Cardiac muscle cell (in vitro differentiated cells and primary cell): ENCODE data around the gene PTTG1IP. TPM values are rescaled to one million over a fixed set of nuclear protein-coding genes. Genes with fewer than 3 reads are reported as not detected.

Source experiments
- DNase-seq, 2 donors: peaks; one replicate each; pipeline versions ENCODE4 v3.0.0 to v3.0.0-alpha.2; 2010 to 2017; ENCODE audit warnings: low read depth in 1 of 2, low spot score in 1 of 2
- H3K27ac ChIP-seq: fragments of 200-600 bp; sonication (generic); 2 replicates; pipeline ENCODE4 v1.5.1; 2016
- H3K27me3 ChIP-seq: fragments of 200-600 bp; sonication (generic); 2 replicates; pipeline ENCODE4 v1.6.0; 2016; ENCODE audit warnings: control low read depth
- H3K36me3 ChIP-seq: fragments of 200-600 bp; sonication (generic); 2 replicates; pipeline ENCODE4 v1.5.1; 2016; ENCODE audit warnings: control low read depth
- H3K4me1 ChIP-seq: fragments of 200-600 bp; sonication (generic); 2 replicates; pipeline ENCODE4 v1.8.1; 2017; ENCODE audit warnings: low read depth, mild to moderate bottlenecking, mixed run types
- H3K4me3 ChIP-seq: fragments of 200-600 bp; sonication (generic); 2 replicates; pipeline ENCODE4 v1.5.1; 2016; ENCODE audit warnings: mild to moderate bottlenecking
- H3K9me3 ChIP-seq: fragments of 200-600 bp; sonication (generic); 2 replicates; pipeline ENCODE4 v1.5.1; 2017; ENCODE audit warnings: low read depth, mild to moderate bottlenecking, control low read depth
- polyA plus RNA-seq: library from polyadenylated mRNA; unstranded; fragments of >200 nt; fragmentation: Nextera tagmentation; extraction: Ambion mirVana; gene quantifications from 2 replicates; pipeline ENCODE4 v1.2.1, GENCODE V29; 2016
- total RNA-seq: library from RNA; depleted of rRNA; stranded (reverse); fragments of >200 nt; gene quantifications from 2 replicates; pipeline ENCODE4 v1.2.3, GENCODE V29; 2016
- TF ChIP-seq, protein P1 (sequence below): IDR thresholded peaks from 2 replicates; pipeline ENCODE4 v1.5.1; 2012; ENCODE audit warnings: low read depth, mild to moderate bottlenecking, low read length

PTTG1IP gene
- total and polyA plus RNA-seq, 2 experiments from 2014 or later: 204 to 253 TPM

DNA sequence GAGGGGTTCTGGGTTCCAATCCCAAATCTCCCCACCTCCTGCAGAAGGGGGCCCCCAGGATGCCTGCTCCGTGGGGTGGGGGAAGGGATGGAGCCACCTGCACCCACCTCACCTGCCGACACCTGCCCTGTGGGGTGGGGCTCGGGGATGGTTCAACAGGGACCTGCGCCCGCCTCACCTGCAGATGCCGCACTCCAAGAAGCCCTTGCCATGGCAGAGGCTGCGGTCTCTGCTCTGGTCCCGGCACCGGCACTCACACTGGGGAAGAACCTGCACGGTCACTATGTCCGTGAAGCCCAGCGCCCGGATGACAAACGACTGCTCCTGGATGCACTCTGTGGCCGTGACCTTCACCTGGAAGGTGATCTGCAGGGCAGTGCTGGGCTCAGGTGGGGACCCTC, 18.1 kb upstream of the PTTG1IP start:
- TF ChIP-seq, protein P1, sequence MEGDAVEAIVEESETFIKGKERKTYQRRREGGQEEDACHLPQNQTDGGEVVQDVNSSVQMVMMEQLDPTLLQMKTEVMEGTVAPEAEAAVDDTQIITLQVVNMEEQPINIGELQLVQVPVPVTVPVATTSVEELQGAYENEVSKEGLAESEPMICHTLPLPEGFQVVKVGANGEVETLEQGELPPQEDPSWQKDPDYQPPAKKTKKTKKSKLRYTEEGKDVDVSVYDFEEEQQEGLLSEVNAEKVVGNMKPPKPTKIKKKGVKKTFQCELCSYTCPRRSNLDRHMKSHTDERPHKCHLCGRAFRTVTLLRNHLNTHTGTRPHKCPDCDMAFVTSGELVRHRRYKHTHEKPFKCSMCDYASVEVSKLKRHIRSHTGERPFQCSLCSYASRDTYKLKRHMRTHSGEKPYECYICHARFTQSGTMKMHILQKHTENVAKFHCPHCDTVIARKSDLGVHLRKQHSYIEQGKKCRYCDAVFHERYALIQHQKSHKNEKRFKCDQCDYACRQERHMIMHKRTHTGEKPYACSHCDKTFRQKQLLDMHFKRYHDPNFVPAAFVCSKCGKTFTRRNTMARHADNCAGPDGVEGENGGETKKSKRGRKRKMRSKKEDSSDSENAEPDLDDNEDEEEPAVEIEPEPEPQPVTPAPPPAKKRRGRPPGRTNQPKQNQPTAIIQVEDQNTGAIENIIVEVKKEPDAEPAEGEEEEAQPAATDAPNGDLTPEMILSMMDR: no peak
- Histone ChIP-seq H3K4me3 (no peak overlapping the region), H3K4me1 (no peaks in the 10 kb centered on the region), H3K27ac (no peak overlapping the region), H3K27me3 (no peaks in the 10 kb centered on the region), H3K36me3 (no peaks in the 10 kb centered on the region), H3K9me3 (no peaks in the 10 kb centered on the region)
- no peak for DNase-seq

DNA sequence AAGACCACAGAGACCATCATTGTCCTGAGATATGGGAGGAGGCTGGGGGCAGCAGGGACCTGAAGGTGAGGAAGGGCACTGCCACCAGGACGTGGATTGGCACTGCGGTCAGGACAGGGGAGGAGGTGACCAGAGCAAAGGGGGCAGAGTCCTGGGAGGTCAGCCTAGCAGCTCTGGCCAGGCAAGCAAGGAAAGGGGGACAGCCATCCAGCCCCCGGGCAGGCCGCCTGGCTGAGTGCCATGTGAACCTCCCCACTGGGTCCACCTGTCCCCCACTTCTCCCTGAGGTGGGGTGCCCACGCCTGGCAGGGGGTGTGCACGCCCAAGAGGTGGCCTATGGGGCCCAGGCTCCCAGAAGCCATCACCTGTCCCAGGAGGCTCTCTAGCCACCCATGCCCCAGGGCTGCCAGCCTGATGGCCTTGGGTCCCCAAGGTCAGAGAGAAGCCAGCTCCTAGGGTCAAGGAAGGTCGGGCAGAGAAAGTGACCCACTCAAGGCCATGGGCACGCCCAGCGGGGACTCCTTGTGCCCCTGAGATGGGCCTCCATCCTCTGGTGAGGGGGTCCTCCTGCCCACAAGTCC, 17.6 kb upstream of the PTTG1IP start:
- Histone ChIP-seq H3K4me3 (no peak overlapping the region), H3K4me1 (no peaks in the 10 kb centered on the region), H3K9me3 (no peaks in the 10 kb centered on the region), H3K36me3 (no peaks in the 10 kb centered on the region), H3K27me3 (no peaks in the 10 kb centered on the region), H3K27ac (no peak overlapping the region)
- no peak for DNase-seq
- TF ChIP-seq, protein P1: no peak

DNA sequence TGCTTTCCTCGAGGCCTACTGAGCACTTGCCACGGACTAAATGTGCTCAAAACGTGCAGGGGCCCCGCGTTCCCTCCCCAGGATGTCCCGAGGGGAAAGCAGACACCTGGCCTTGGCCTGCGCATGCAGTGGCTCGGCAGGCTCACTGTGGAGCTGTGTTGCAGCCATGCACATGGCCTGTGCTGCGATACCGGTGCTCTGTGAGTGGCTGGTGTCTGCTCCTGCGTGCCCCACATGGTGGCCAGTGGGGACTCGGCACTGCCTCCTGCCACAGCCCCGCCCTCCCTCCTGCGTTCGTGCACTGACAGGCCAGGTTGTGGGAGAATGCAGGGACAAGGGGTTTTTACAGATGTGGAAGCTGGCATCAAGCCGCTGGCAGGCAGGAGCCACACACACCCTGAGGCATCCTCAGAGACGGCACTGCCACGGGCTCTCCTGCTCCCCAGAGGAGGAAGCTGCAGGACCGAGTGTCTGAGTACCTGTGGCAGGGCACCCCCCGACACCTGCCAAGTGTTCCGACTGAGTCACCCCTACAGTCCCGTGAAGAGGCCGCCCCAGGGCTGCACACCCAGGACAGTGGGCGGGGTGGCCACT, 16.9 kb upstream of the PTTG1IP start:
- H3K36me3 ChIP-seq: no peaks in the 10 kb centered on the region
- no peaks in the 10 kb centered on the region for H3K4me1 ChIP-seq
- no peak overlapping the region for H3K4me3 ChIP-seq
- H3K27me3 ChIP-seq: no peaks in the 10 kb centered on the region
- H3K27ac ChIP-seq: no peak overlapping the region
- TF ChIP-seq, protein P1: no peak
- H3K9me3 ChIP-seq: no peaks in the 10 kb centered on the region
- no peak for DNase-seq

DNA sequence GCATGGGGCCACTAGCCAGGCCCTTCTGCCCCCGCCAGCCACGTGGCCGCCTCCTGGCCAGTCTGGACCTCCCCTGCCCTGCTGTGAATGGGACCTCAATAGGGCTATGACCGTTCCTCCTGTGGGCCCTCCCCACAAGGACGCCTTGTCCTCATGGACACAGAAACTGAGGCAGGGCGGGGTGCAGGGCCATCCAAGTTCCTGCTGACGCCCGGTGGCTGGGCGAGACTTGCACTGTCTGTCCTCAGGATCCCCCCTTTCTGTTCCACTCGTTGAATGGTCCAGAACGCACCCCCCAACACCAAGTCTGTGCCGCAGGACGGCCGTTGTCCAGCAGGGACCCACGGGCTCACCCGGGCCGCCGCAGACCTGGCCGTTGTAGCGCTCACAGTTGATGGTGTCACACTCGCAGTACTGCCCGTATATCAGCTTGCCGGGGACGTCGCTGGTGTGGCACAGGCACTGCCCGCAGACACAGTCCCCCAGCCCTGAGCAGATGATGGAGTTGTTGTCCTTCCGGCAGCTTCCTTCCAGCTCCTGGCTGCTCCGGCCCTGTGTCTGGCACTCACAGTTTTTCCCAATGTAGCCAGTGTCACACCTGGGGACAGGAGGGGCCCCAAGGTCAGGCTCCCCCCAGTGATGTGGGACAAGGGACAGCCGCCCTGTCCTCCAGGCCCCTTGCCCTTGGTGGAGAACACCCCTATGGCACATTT, 16.3 kb upstream of the PTTG1IP start:
- no peaks in the 10 kb centered on the region for H3K27me3 ChIP-seq
- H3K4me3 ChIP-seq: no peak overlapping the region
- no peaks in the 10 kb centered on the region for H3K36me3 ChIP-seq
- no peak overlapping the region for H3K27ac ChIP-seq
- TF ChIP-seq, protein P1: no peak
- no peaks in the 10 kb centered on the region for H3K9me3 ChIP-seq
- no peak for DNase-seq
- no peaks in the 10 kb centered on the region for H3K4me1 ChIP-seq

DNA sequence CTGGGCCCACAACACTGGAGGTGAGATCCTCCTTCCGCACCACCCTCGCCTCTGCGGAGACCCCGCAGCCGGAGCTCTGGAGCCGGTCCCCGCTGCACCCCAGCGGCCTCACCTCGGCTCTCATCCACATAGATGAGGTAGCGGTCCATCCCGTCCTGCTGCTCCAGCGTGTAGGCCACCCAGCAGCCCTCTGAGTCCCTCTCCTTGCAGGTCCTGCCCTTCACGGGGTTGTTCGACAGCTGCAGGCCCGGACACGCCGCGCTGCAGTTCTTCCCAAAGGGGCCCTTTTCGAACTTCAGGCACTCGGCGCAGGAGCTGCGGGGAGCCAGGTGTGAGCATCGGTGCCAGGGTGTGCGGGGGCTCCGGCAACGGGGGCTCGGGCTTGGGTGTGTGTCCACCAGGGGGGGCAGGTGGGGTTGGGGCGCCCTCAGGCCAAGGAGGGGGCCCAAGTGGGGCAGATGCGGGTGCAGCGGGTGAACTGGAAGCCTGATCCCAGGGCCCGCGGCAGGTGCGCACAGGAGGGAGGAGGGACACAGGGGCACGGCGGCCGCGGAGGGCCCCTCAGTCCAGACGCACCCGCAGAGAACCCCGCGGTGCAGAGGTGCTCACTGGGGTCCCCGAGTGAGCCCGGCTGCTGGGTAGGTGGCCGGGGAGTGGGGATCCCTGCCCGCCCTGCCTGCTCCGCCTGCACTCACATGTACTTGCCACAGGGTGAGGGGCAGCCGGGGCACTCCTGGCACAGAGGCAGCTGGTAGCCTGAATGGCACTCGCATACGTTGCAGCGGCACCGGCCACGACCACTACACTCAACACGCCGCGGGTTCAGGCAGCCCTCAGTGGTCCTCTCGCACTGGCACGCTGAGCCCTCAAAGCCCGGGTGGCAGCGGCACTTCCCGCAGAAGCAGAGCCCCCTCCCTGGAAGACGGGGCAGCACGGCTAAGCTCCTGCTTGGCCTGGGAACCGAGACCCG, 15.4 kb upstream of the PTTG1IP start:
- TF ChIP-seq, protein P1: no peak
- DNase-seq: no peak

More for the DNA sequence above, 15.4 kb upstream of the PTTG1IP start:
- no peak overlapping the region for H3K27ac ChIP-seq
- H3K27me3 ChIP-seq: no peaks in the 10 kb centered on the region
- H3K4me3 ChIP-seq: no peak overlapping the region
- H3K36me3 ChIP-seq: no peaks in the 10 kb centered on the region
- no peaks in the 10 kb centered on the region for H3K4me1 ChIP-seq
- no peaks in the 10 kb centered on the region for H3K9me3 ChIP-seq
